Left renal cortex interstitium (tissue), 4 donors: Measurements from ENCODE around the gene BTBD1. TPM values are rescaled to one million over a fixed set of nuclear protein-coding genes. Genes with fewer than 3 reads are reported as not detected.
"Not testable (repeated sequence)": the region's sequence is repeated elsewhere in the genome, so short reads cannot be mapped to it uniquely, and the experiment has no call there.

Experiments used
- DNase-seq, 4 donors: peaks; one replicate each; pipeline ENCODE4 v3.0.0-alpha.2; 2013; ENCODE audit warnings: low read depth in 4 of 4, low spot score in 2 of 4, missing footprints in 1 of 4
- polyA plus RNA-seq, 4 donors: library from polyadenylated mRNA; unstranded; fragments of 120-200 nt; gene quantifications; one replicate each; pipeline ENCODE4 v1.2.1, GENCODE V29; 2013; ENCODE audit not compliant: insufficient read length in 4 of 4

BTBD1 gene
- polyA plus RNA-seq, 4 donors, result 62.3 to 74.5 (median 67.2) TPM

DNA sequence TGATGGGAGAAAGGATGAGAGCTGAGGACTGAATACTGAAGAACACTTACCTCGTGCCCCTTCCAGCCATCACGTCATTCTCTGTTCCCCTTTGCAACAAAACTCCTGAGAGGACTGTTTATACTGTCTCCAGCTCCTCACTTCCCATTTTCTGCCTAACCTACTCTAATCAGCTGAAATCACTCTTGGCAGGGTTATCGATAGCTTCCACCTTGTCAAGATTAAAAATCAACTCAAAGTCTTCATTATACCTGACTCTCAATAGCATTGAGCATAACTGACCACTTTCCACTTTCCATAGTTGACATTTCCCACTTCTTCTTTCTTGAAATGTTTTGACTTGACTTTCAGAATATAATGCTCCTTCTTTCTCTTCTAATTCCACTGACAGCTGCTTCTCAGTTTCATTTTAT is 4.3 kb downstream of the BTBD1 start:
- no peak for DNase-seq

DNA sequence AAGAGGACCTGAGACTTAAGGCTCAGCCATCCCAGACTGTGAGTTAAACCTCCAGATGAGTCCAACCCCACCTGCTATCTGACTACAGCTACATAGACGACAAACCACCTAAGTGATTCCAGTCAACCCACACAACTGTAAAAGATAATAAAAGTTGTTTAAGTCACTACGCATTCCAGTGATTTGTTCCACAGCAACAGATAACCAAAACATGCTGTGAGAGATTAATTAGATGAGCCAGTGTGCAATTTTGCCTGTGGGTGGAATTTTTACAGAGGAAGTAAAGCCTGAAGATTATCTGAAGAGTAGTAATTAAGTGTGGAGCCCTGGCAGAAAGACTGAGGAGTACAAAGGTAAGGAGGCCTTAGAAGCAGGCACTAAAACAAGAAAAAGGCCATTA is 5.4 kb downstream of the BTBD1 start:
- DNase-seq, result no peak

DNA sequence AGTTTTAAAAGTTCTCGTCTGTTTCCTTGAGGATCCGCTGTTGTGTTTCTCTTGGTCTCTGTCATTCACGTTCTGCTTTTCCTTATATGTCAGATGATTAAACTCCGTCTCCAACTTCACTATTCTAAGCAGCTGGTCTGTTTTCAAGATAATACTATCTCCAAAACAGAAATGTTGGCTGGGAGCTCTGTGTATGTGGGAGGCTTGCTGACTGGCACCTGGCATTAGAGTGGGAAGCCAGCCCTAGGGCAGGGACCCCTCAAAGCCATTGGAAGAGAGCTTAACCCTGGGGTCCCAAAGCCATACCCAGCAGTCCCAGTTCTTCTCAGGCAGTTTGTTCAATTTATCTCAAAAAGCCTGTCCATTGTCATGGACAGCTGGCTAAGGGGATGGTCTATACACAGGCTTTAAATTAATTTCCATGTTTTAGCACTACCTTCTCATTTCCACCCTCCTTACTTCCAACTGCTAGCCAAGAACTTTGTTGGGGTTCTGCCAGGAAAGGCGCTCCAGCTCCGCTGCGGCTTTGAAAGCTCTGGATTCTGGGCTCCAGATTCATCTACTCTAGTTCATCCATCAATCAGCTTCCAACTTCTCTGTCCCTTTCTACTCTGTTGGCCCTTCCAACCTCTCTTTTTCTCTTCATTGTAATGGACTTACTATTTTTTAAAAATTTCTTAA is 9.2 kb downstream of the BTBD1 start:
- no peak for DNase-seq

- DNase-seq, result no peak
Measured at GRCh38 chr15:83057002-83057401, 10.1 kb downstream of the BTBD1 start.

- DNase-seq, result no peak
Measured at GRCh38 chr15:83053151-83053550, 13.9 kb downstream of the BTBD1 start.

- DNase-seq, result no peak
Measured at GRCh38 chr15:83046558-83047127, 20.4 kb downstream of the BTBD1 start.

DNA sequence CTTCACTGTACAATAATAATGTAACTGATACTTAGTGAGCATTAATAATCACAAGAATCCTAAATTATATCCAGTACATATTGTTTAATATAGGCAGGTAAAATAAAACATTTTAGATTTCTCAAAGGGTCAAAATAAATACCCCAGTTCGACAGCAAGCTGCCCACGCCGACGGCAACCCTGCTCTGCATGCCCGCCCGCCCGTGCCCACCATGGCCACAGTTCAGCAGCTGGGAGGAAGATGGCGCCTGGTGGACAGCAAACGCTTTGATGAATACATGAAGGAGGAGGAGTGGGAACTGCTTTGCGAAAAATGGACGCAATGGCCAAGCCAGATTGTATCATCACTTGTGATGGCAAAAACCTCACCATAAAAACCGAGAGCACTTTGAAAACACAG is 22.9 kb downstream of the BTBD1 start:
- DNase-seq, result no peak

- DNase-seq, result no peak
Measured at GRCh38 chr15:83039206-83039605, 27.8 kb downstream of the BTBD1 start.

DNA sequence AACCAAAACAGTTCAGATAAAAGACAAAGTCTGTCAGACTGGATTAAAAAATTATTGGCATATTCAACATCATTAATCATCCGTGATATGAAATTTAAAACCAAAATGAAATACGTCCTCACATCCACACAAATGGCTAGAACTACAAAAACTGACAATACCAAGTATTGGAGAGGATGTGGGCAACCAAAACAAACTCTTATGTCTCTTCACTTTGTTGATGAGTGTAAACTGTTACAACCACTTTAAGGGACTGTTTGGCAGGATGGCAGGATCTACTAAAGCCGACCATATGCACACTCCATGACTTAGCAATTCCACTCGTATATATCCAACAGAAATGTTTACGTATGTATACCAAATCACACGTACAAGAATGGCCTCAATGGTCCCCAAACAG is 30.8 kb downstream of the BTBD1 start:
- DNase-seq, result no peak

DNA sequence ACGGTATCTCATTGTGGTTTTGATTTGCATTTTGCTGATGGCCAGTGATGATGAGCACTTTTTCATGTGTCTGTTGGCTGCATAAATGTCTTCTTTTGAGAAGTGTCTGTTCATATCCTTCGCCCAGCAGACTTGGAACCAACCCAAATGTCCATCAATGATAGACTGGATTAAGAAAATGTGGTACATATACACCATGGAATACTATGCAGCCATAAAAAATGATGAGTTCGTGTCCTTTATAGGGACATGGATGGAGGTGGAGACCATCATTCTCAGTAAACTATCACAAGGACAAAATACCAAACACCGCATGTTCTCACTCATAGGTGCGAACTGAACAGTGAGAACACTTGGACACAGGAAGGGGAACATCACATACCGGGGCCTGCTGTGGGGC is 35.8 kb downstream of the BTBD1 start:
- not testable (repeated sequence) for DNase-seq

DNA sequence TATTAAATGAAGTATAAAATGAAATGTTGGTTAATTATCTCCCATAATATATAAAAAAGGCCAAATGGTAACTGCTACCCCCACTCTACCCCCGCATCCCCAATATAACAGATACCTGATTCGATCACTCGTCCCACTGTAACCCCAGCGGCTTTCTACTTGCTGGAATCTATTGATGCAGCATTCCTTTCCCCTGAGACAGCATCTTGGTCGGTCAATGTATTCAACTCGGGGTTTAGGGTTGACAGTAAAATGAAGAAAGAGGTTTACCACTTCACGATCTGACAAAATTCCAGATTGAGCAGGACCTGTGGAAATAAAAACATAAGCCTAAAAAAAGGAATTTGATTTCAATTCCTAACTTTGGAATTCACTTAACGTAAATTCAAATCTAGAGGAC is 37.0 kb downstream of the BTBD1 start:
- DNase-seq, result no peak

- DNase-seq, result no peak
Measured at GRCh38 chr15:83018436-83018835, 48.6 kb downstream of the BTBD1 start.

GRCh38 chr15:83016906-83017305 is 50.1 kb downstream of the BTBD1 start:
- DNase-seq, result no peak

DNA sequence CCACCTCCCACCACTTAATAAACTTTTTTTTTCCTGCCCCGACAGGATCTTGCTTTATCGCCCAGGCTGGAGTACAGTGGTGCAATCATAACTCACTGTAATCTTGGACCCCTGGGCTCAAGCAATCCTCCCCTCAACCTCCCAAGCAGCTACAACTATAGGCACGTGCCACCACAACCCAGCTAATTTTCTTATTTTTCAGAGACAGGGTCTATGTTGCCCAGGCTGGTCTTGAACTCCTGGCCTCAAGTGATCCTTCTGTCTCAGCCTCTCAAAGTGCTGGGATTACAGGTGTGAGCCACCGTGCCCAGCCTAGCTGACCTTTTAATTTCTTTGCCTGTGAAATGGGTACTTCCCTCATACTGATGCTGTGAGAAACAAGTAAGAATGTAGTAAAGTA is 51.7 kb downstream of the BTBD1 start:
- DNase-seq, result no peak

DNA sequence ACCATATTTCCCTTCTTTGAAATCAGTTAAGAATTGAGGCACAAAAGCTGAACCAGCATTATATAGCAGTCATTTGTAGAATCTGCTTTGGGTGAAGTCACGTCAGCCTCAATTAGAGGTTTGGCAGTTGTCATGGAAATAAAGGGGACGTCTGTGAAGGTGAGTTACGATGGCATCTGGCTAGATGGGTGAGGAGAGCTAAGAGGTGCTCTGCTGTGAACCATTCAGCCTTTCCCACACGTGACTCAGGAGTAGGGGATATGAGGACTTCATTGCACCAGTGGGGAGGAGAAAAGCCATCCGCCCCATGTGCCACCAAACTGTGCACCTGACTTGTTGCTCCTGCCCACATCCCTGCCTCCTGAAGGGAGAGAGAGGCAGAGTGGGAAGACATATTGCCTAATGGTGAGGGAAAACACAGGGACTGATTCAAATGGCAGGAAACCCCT is 52.8 kb downstream of the BTBD1 start:
- no peak for DNase-seq

DNA sequence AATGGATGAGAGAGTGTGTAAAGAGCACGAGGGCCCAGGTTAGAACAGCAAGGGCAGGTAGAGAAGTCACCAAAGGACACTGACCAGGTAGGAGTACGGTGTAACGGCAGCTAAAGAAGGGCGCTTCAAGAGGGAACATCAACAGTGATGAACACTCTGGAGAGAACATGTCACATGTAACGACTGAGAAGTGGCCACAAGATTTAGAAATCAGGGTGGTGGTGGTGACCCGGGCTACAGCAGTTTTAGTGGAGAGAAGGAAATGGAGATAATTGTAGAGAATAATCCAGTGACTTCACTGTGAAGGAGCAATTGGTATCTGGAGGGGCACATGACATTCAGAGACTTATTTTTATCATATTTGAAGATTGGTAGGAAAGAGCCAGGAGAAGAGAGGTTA is 54.4 kb downstream of the BTBD1 start:
- DNase-seq, result no peak

GRCh38 chr15:83012076-83012426 is 55.0 kb downstream of the BTBD1 start:
- no peak for DNase-seq

DNA sequence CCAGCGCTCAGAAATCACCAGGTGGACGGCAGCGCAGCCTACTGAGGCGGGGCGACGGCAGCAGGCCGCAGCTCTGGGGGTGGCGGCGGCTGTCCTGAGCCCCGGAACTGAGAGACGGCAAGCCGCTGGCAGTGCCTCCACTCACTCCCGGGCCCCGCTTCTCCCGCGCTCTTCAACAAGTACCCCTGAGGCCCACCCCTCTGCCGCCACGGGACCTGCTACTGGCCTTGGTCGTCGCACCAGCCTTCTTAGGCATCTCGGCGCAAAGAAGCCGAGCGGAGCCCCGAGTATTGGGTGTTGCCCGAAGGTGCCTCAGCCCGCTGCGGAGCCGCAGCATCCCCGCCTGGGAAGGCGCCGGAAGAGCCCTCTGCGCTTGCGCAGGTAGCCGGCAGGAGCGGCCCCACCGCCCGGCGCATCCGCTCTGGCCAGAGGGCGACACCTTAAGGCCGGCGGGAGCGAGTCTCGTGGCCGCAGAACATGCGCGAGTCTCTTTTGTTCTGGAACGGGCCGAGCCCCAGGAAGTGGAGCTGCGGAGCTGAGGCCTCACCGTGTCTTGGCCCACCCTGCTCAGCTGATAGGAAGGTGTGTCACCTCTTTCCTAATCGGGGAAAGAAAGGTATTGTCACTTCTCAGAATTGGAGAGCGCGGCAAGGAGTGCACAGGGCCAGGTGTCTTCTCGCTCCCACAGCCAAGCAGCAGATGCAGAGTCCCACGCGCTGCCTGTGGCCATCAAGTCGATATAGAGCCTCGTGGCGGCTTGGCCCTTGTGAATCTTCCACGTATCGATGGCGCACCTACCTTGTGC is 55.6 kb downstream of the BTBD1 start, which contains the start of gene C15orf40:
Gene C15orf40, minus strand, starts transcription at position 369 of the 805 bp plus-strand sequence. Its CDS starts 32 bp downstream, at position 337.
- peak; percentile 78 to 88 (median 84) for DNase-seq

- DNase-seq, result peak in 3 of 4 donors; percentile 41 to 65 (median 53)
Measured at GRCh38 chr15:83010709-83011270, 56.3 kb downstream of the BTBD1 start.

DNA sequence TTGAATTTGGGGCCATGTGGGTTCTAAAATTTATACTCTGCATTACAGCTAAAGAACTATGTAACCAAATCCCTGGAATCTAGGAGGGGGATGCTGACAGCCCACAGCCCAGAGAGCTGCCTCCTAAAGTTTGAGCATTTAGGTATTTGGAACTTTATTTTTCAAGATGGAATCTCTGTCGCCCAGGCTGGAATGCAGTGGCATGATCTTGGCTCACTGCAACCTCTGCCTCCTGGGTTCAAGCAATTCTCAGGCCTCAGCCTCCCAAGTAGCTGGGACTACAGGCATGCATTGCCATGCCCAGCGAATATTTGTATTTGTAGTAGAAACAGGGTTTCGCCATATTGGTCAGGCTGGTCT is 66.4 kb downstream of the BTBD1 start:
- DNase-seq, result not testable (repeated sequence)

DNA sequence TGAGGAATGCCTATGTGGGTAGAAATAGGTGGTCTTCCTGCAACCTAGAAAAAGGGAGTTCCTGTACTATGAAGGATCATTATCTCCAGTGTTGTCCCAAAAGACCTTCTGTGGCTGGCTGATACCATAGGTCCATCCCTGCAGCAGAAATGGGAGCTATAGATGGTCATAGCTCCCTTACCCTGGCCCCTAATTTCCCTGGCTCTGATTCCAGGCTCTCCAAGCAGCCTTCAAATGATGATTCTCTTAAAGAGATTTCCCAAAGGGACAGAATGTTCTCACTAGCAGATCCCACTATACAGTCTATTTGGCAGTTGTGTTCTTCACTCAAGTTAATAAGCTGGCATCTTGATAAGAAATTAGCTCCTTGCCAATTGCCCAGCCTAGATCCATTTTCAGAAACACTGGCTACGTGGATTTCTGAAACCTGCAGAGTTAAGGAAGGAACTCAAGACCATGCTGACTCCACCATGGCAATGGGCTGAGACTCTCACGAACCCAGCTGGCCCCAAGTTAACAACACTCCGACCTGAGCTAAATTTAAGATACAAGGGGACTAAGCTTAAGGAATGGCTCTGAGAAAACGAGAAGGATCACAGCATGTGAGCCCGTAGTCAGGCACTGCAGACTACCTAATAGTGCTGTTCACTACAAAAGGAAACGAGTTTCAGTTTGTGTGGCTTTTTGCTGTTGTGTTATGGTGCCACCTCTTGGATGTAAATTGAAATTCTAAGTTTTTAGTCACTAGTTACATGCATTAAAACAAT is 67.0 kb downstream of the BTBD1 start:
- DNase-seq, result peak in 3 of 4 donors; percentile 27 to 47 (median 34)
